Peyer's patch (tissue), 4 donors: ENCODE measurements around the gene MSANTD1. TPM values are rescaled to one million over a fixed set of nuclear protein-coding genes. Genes with fewer than 3 reads are reported as not detected.

Experiments
- DNase-seq, 3 donors: peaks; one replicate each; pipeline ENCODE4 v3.0.0-alpha.2; 2017 to 2019
- H3K27ac ChIP-seq, 4 donors: fragments of 200-600 bp; sonication (generic); one replicate each; pipeline ENCODE4 v1.5.1; 2016 to 2019
- H3K27me3 ChIP-seq, 2 donors: fragments of 200-600 bp; sonication (generic); one replicate each; pipeline ENCODE4 v1.5.1; 2019
- H3K36me3 ChIP-seq, 3 donors: fragments of 200-600 bp; sonication (generic); one replicate each; pipeline ENCODE4 v1.5.1; 2016 to 2019
- H3K4me1 ChIP-seq, 4 donors: fragments of 200-600 bp; sonication (generic); one replicate each; pipeline ENCODE4 v1.5.1; 2016 to 2019
- H3K4me3 ChIP-seq, 4 donors: fragments of 200-600 bp; sonication (generic); 1 replicate in 3 of 4; 2 replicates in 1 of 4; pipeline ENCODE4 v1.5.1; 2016 to 2019; ENCODE audit warnings: mild to moderate bottlenecking in 1 of 4
- H3K9me3 ChIP-seq, 4 donors: fragments of 200-600 bp; sonication (generic); one replicate each; pipeline ENCODE4 v1.5.1; 2016 to 2019; ENCODE audit warnings: mild to moderate bottlenecking in 1 of 4
- CTCF ChIP-seq, 6 experiments: fragments of 450-650 bp in 4 of 6; fragments of 200-600 bp in 2 of 6; sonication (generic) in 1 of 6; IDR thresholded peaks; one replicate each; pipeline ENCODE4 v1.5.1; 2017 to 2019; ENCODE audit warnings: antibody characterized with exemption in 6 of 6, mild to moderate bottlenecking in 3 of 6, moderate library complexity in 1 of 6
- POLR2A ChIP-seq, 2 donors: fragments of 450-650 bp; IDR thresholded peaks; one replicate each; pipeline ENCODE4 v1.5.1; 2017; ENCODE audit warnings: antibody characterized with exemption in 2 of 2, mild to moderate bottlenecking in 2 of 2, moderate library complexity in 2 of 2
- total RNA-seq, 4 donors: library from RNA; depleted of rRNA; stranded (reverse); fragments of >200 nt; gene quantifications; one replicate each; pipeline ENCODE4 v1.1.0, GENCODE V29; 2016

Gene MSANTD1
- total RNA-seq, 4 donors from 2014 or later: 0.35 to 2.5 (median 1.5) TPM

GRCh38 chr4:3235030-3235345 is 14.0 kb upstream of the MSANTD1 start:
- TF ChIP-seq POLR2A (IDR thresholded peaks at IDR 0.05): no peak
- TF ChIP-seq CTCF (IDR thresholded peaks at IDR 0.05): no peak
- Histone ChIP-seq H3K36me3 (peaks cover 0 to 90% (median 0%) of the 10 kb centered on the region in 3 donors), H3K27ac (no peak overlapping the region), H3K27me3 (no peaks in the 10 kb centered on the region), H3K4me3 (no peak overlapping the region), H3K4me1 (no peaks in the 10 kb centered on the region), H3K9me3 (no peaks in the 10 kb centered on the region)
- no peak for DNase-seq

- TF ChIP-seq CTCF (IDR thresholded peaks at IDR 0.05) (no peak), POLR2A (IDR thresholded peaks at IDR 0.05) (no peak)
Measured at GRCh38 chr4:3235581-3235980, 13.4 kb upstream of the MSANTD1 start.

GRCh38 chr4:3236326-3236878 is 12.6 kb upstream of the MSANTD1 start:
- Histone ChIP-seq H3K4me1 (no peaks in the 10 kb centered on the region), H3K27me3 (no peaks in the 10 kb centered on the region), H3K9me3 (no peaks in the 10 kb centered on the region), H3K36me3 (peaks cover 0 to 90% (median 0%) of the 10 kb centered on the region in 3 donors), H3K27ac (no peak overlapping the region), H3K4me3 (no peak overlapping the region)
- DNase-seq: no peak
- TF ChIP-seq POLR2A (IDR thresholded peaks at IDR 0.05): no peak
- TF ChIP-seq CTCF (IDR thresholded peaks at IDR 0.05): no peak

More at GRCh38 chr4:3235581-3235980, 13.4 kb upstream of the MSANTD1 start:
- Histone ChIP-seq H3K36me3 (peaks cover 0 to 90% (median 0%) of the 10 kb centered on the region in 3 donors), H3K4me3 (no peak overlapping the region), H3K9me3 (no peaks in the 10 kb centered on the region), H3K27ac (no peak overlapping the region), H3K27me3 (no peaks in the 10 kb centered on the region), H3K4me1 (no peaks in the 10 kb centered on the region)
- no peak for DNase-seq

GRCh38 chr4:3237266-3237665 is 11.7 kb upstream of the MSANTD1 start:
- no peak for DNase-seq
- no peaks in the 10 kb centered on the region for H3K9me3 ChIP-seq
- H3K4me3 ChIP-seq: no peak overlapping the region
- H3K27me3 ChIP-seq: no peaks in the 10 kb centered on the region
- no peak overlapping the region for H3K27ac ChIP-seq
- TF ChIP-seq CTCF (IDR thresholded peaks at IDR 0.05) (no peak), POLR2A (IDR thresholded peaks at IDR 0.05) (no peak)
- H3K4me1 ChIP-seq: no peaks in the 10 kb centered on the region
- peaks cover 0 to 83% (median 0%) of the 10 kb centered on the region in 3 donors for H3K36me3 ChIP-seq

GRCh38 chr4:3237712-3238560 is 11.0 kb upstream of the MSANTD1 start:
- DNase-seq: no peak
- Histone ChIP-seq H3K9me3 (no peaks in the 10 kb centered on the region), H3K36me3 (peaks cover 0 to 76% (median 0%) of the 10 kb centered on the region in 3 donors), H3K4me1 (no peaks in the 10 kb centered on the region), H3K27ac (no peak overlapping the region), H3K4me3 (no peak overlapping the region), H3K27me3 (no peaks in the 10 kb centered on the region)
- TF ChIP-seq POLR2A (IDR thresholded peaks at IDR 0.05): no peak
- no peak for TF ChIP-seq CTCF (IDR thresholded peaks at IDR 0.05)
